SK-N-SH (cell line): ENCODE data around the gene H2AZ2. TPM values are rescaled to one million over a fixed set of nuclear protein-coding genes. Genes with fewer than 3 reads are reported as not detected.
"Not testable (repeated sequence)": the region's sequence is repeated elsewhere in the genome, so short reads cannot be mapped to it uniquely, and the experiment has no call there.

ENCODE experiments used
- CTCF ChIA-PET: fragments of 300-600, 350-600 bp; formaldehyde crosslinking; extraction: SDS; loops from one replicate; lab custom pipeline; 2021; lab: Yijun Ruan, JAX
- POLR2A ChIA-PET: fragments of 350-600 bp; sonication (Branson Sonifier 250); formaldehyde crosslinking; extraction: SDS; loops from one replicate; lab custom pipeline; 2020; ENCODE audit warnings: antibody characterized with exemption, inconsistent platforms; lab: Yijun Ruan, JAX
- DNase-seq: peaks from one replicate; pipeline ENCODE4 v3.0.0; 2012
- H2AFZ ChIP-seq: fragments of 200-600 bp; sonication (generic); 2 replicates; pipeline ENCODE4 v1.8.1; 2016; ENCODE audit warnings: antibody characterized with exemption, mild to moderate bottlenecking, low read depth
- H3F3A ChIP-seq: fragments of 200-600 bp; sonication (generic); replicated peaks from 2 replicates; pipeline ENCODE3; 2016; ENCODE audit warnings: antibody characterized with exemption, mild to moderate bottlenecking; ENCODE audit not compliant: insufficient read depth
- H3K27ac ChIP-seq, 2 experiments: fragments of 200-500 bp in 1 of 2; fragments of 200-600 bp in 1 of 2; sonication (Bioruptor generic) in 1 of 2; sonication (generic), shearing (Covaris generic) in 1 of 2; 2 replicates each; pipeline versions ENCODE4 v1.5.1 to v1.6.1; 2014 to 2016; ENCODE audit warnings: low read depth in 2 of 2, inconsistent platforms in 1 of 2, low read length in 1 of 2, mild to moderate bottlenecking in 1 of 2, mixed read lengths in 1 of 2
- H3K27me3 ChIP-seq: fragments of 200-600 bp; sonication (generic), shearing (Covaris generic); 2 replicates; pipeline ENCODE4 v1.6.1; 2016; ENCODE audit warnings: mixed run types; ENCODE audit not compliant: insufficient read depth
- H3K36me3 ChIP-seq, 2 experiments: fragments of 200-500 bp in 1 of 2; fragments of 200-600 bp in 1 of 2; sonication (Bioruptor generic) in 1 of 2; sonication (generic) in 1 of 2; replicated peaks in 1 of 2; 2 replicates each; pipeline versions ENCODE3 to v1.5.1; 2014 to 2016; ENCODE audit warnings: low read length in 1 of 2, mild to moderate bottlenecking in 1 of 2; ENCODE audit not compliant: insufficient read depth in 2 of 2, control insufficient read depth in 1 of 2
- H3K4me1 ChIP-seq, 2 experiments: fragments of 200-500 bp in 1 of 2; fragments of 200-600 bp in 1 of 2; sonication (Bioruptor generic) in 1 of 2; sonication (generic), shearing (Covaris generic) in 1 of 2; 2 replicates each; pipeline versions ENCODE4 v1.5.1 to v1.6.1; 2014 to 2016; ENCODE audit warnings: low read depth in 1 of 2, low read length in 1 of 2, mixed run types in 1 of 2; ENCODE audit not compliant: insufficient read depth in 2 of 2, control insufficient read depth in 1 of 2
- H3K4me2 ChIP-seq: fragments of 200-600 bp; sonication (generic), shearing (Covaris generic); 2 replicates; pipeline ENCODE4 v1.6.1; 2017; ENCODE audit warnings: mixed run types
- H3K4me3 ChIP-seq, 2 experiments: fragments of 200-500 bp in 1 of 2; fragments of 200-600 bp in 1 of 2; sonication (Bioruptor generic) in 1 of 2; sonication (generic), shearing (Covaris generic) in 1 of 2; 2 replicates each; pipeline versions ENCODE4 v1.5.1 to v1.8.1; 2014 to 2016; ENCODE audit warnings: low read depth in 2 of 2, inconsistent platforms in 1 of 2, low read length in 1 of 2, mild to moderate bottlenecking in 1 of 2, mixed read lengths in 1 of 2, moderate library complexity in 1 of 2
- H3K79me2 ChIP-seq: fragments of 200-600 bp; sonication (generic); 2 replicates; pipeline ENCODE4 v1.8.1; 2017; ENCODE audit warnings: mild to moderate bottlenecking; ENCODE audit not compliant: insufficient read depth
- H3K9ac ChIP-seq: fragments of 200-600 bp; sonication (generic); 2 replicates; pipeline ENCODE4 v1.6.1; 2017; ENCODE audit warnings: mixed run types
- H3K9me2 ChIP-seq: fragments of 200-600 bp; sonication (generic); 2 replicates; pipeline ENCODE4 v1.6.1; 2017; ENCODE audit warnings: mixed run types
- H3K9me3 ChIP-seq: fragments of 200-600 bp; sonication (generic); 2 replicates; pipeline ENCODE4 v1.6.1; 2017; ENCODE audit warnings: mixed run types, mild to moderate bottlenecking, moderate library complexity
- H4K20me1 ChIP-seq: fragments of 200-600 bp; sonication (generic); 2 replicates; pipeline ENCODE4 v1.6.1; 2017; ENCODE audit warnings: mild to moderate bottlenecking, mixed run types; ENCODE audit not compliant: insufficient read depth
- CHD2 ChIP-seq: fragments of 150-350 bp; IDR thresholded peaks from 2 replicates; pipeline ENCODE4 v1.6.1; 2018; ENCODE audit warnings: low read length; ENCODE audit not compliant: partially characterized antibody
- CTCF ChIP-seq: fragments of 200-600 bp; sonication (generic); IDR thresholded peaks from 2 replicates; pipeline ENCODE4 v1.6.1; 2017; ENCODE audit warnings: antibody characterized with exemption, mild to moderate bottlenecking, moderate library complexity
- EZH2phosphoT487 ChIP-seq: fragments of 200-600 bp; sonication (generic); IDR thresholded peaks from 2 replicates; pipeline ENCODE4 v1.6.1; 2017; ENCODE audit warnings: low read depth, mixed run types, mild to moderate bottlenecking, antibody characterized with exemption, moderate library complexity, borderline replicate concordance
- FOXJ3 ChIP-seq: sonication (generic); formaldehyde crosslinking; IDR thresholded peaks from 2 replicates; pipeline ENCODE4 v1.5.1; 2020; ENCODE audit warnings: mild to moderate bottlenecking, missing genetic modification reagents
- FOXM1 ChIP-seq: IDR thresholded peaks from 2 replicates; pipeline ENCODE4 v1.4.0; 2012; ENCODE audit warnings: low read depth, mild to moderate bottlenecking
- JUND ChIP-seq: IDR thresholded peaks from 2 replicates; pipeline ENCODE4 v1.4.0; 2012
- MAX ChIP-seq: IDR thresholded peaks from 2 replicates; pipeline ENCODE4 v1.4.0; 2012; ENCODE audit warnings: low read depth
- MXI1 ChIP-seq: IDR thresholded peaks from 2 replicates; pipeline ENCODE4 v1.6.1; 2012; ENCODE audit warnings: mild to moderate bottlenecking, low read depth, low read length, improper control_type of control experiment
- NFIC ChIP-seq: IDR thresholded peaks from 2 replicates; pipeline ENCODE4 v1.4.0; 2012; ENCODE audit warnings: borderline replicate concordance
- POLR2AphosphoS5 ChIP-seq: IDR thresholded peaks from 2 replicates; pipeline ENCODE4 v1.6.1; 2012; ENCODE audit warnings: low read depth, low read length
- RAD21 ChIP-seq: IDR thresholded peaks from 2 replicates; pipeline ENCODE4 v1.6.1; 2012; ENCODE audit warnings: mild to moderate bottlenecking, low read length
- RXRA ChIP-seq: IDR thresholded peaks from 2 replicates; pipeline ENCODE4 v1.4.0; 2012; ENCODE audit warnings: low read depth, mild to moderate bottlenecking, borderline replicate concordance
- SMC3 ChIP-seq: IDR thresholded peaks from 2 replicates; pipeline ENCODE4 v1.6.1; 2012; ENCODE audit warnings: low read depth, low read length, improper control_type of control experiment
- TAF1 ChIP-seq: IDR thresholded peaks from 2 replicates; pipeline ENCODE4 v1.6.1; 2012; ENCODE audit warnings: low read depth, mild to moderate bottlenecking, low read length, moderate library complexity, borderline replicate concordance
- TCF12 ChIP-seq: IDR thresholded peaks from 2 replicates; pipeline ENCODE4 v1.4.0; 2012
- WGBS: methylation state at CpG from one replicate; pipeline ENCODE4 v1.1.6; 2017; ENCODE audit warnings: low lambda C conversion rate; 5-methylcytosine and 5-hydroxymethylcytosine counted together
- polyA plus RNA-seq, 3 experiments: library from polyadenylated mRNA; depleted of rRNA; stranded (reverse); fragments of >200 nt; gene quantifications; 2 replicates each; pipeline ENCODE4 v1.2.3, GENCODE V29; 2012

H2AZ2 gene
- polyA plus RNA-seq, 1 of the 3 experiments (the other 2 are of a cell fraction): 389 TPM

DNA sequence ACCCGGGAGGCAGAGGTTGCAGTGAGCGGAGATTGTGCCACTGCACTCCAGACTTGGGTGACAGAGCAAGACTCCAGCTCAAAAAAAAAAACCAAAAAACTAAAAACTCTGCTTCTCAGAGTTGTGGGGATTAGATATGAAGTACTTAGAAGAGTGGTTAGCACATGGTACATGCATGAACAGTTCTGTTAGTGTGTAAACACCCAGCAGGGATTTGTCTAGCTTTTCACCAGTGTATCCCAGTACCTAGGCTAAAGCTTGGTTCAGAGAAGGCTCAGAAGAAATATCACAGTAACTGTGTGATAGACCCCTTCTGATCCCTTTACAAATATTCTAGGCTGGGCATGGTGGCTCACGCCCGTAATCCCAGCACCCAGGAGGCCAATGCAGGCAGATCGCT is 41.9 kb downstream of the H2AZ2 start:
- H3K9me2 ChIP-seq: no peaks in the 10 kb centered on the region
- peaks cover 19 to 38% of the 10 kb centered on the region in 2 experiments for H3K36me3 ChIP-seq
- WGBS: 95% methylated on average over 5 of the region's 5 CpGs
- ChIA-PET CTCF (no interaction called here), POLR2A (interaction anchor here (1.2 kb wide), 2 partner anchors 9 to 330 kb away, joined by 3 to 6 read pairs; partner anchors contain the start of gene PPIA)
- no peak overlapping the region for H3K4me3 ChIP-seq
- H3K9ac ChIP-seq: no peak overlapping the region
- H3K9me3 ChIP-seq: no peaks in the 10 kb centered on the region
- H3K27ac ChIP-seq: no peak overlapping the region
- no peaks in the 10 kb centered on the region for H3K27me3 ChIP-seq
- DNase-seq: no peak
- peaks cover 19% of the 10 kb centered on the region for H3K79me2 ChIP-seq
- peaks cover 37% of the 10 kb centered on the region for H4K20me1 ChIP-seq
- TF ChIP-seq SMC3 (no peak), FOXM1 (no peak), CTCF (no peak), RAD21 (no peak), RXRA (no peak), TAF1 (no peak), TCF12 (no peak), MAX (no peak), JUND (no peak), POLR2AphosphoS5 (no peak), CHD2 (no peak), MXI1 (no peak), FOXJ3 (CRISPR knock-in tag) (no peak), EZH2phosphoT487 (no peak), NFIC (no peak)
- no peaks in the 10 kb centered on the region for H3K4me1 ChIP-seq
- peaks cover 75% of the 10 kb centered on the region for H3F3A ChIP-seq
- H2AFZ ChIP-seq: no peak overlapping the region
- H3K4me2 ChIP-seq: no peak overlapping the region

- not testable (repeated sequence) for H3K4me2 ChIP-seq, H3K9ac ChIP-seq, H3K9me2 ChIP-seq, H3K9me3 ChIP-seq, H2AFZ ChIP-seq, H3K27me3 ChIP-seq, H3K4me1 ChIP-seq, H3K4me3 ChIP-seq, H3K27ac ChIP-seq, DNase-seq
- ChIA-PET POLR2A (interaction anchor here (0.9 to 1.6 kb wide), 3 partner anchors 20 to 222 kb away, joined by 3 to 4 read pairs (median 4); partner anchors contain the start of gene TMED4), CTCF (interaction anchor here (0.6 to 2.1 kb wide), 4 partner anchors 7 to 189 kb away, joined by 3 to 6 read pairs (median 3); partner anchors contain the start of gene H2AZ2)
- peaks cover 34 to 57% of the 10 kb centered on the region in 2 experiments for H3K36me3 ChIP-seq
- WGBS: 96% methylated on average over 10 of the region's 10 CpGs
- H4K20me1 ChIP-seq: peaks cover 57% of the 10 kb centered on the region
- H3K79me2 ChIP-seq: peaks cover 38% of the 10 kb centered on the region
- H3F3A ChIP-seq: peaks cover 89% of the 10 kb centered on the region
Measured at GRCh38 chr7:44803828-44804519, 43.9 kb downstream of the H2AZ2 start.
